Keratinocyte (primary cell): ENCODE measurements around the gene PARD3. TPM values are rescaled to one million over a fixed set of nuclear protein-coding genes. Genes with fewer than 3 reads are reported as not detected.

Source experiments
- DNase-seq: peaks from one replicate; pipeline ENCODE4 v3.0.0-alpha.2; 2011; ENCODE audit warnings: low read depth, missing footprints, low spot score
- FAIRE-seq: peaks from 2 replicates; lab custom pipeline; 2011; peaks lifted over from hg19 to GRCh38; lab: Jason Lieb, UNC
- H2AFZ ChIP-seq: 2 replicates; pipeline ENCODE4 v1.6.0; 2012; ENCODE audit warnings: low read length, control low read depth, inconsistent platforms; ENCODE audit not compliant: control insufficient read depth
- H3K27ac ChIP-seq: 2 replicates; pipeline ENCODE4 v1.5.1; 2011; ENCODE audit warnings: low read length; ENCODE audit not compliant: control insufficient read depth, insufficient read depth
- H3K27me3 ChIP-seq: 3 replicates; pipeline ENCODE4 v1.6.0; 2011; ENCODE audit warnings: low read length; ENCODE audit not compliant: control insufficient read depth, insufficient read depth; ENCODE audit errors: extremely low read depth
- H3K36me3 ChIP-seq, 2 experiments: 2 replicates in 1 of 2; 3 replicates in 1 of 2; pipeline ENCODE4 v1.5.1; 2011; ENCODE audit warnings: low read length in 2 of 2, mild to moderate bottlenecking in 1 of 2; ENCODE audit not compliant: control insufficient read depth in 2 of 2, insufficient read depth in 2 of 2; ENCODE audit errors: extremely low read depth in 1 of 2
- H3K4me1 ChIP-seq: 3 replicates; pipeline ENCODE4 v1.5.1; 2011; ENCODE audit warnings: low read length; ENCODE audit not compliant: control insufficient read depth, insufficient read depth; ENCODE audit errors: extremely low read depth
- H3K4me2 ChIP-seq: 3 replicates; pipeline ENCODE4 v1.6.0; 2011; ENCODE audit warnings: low read depth, low read length; ENCODE audit not compliant: control insufficient read depth, insufficient read depth; ENCODE audit errors: extremely low read depth
- H3K4me3 ChIP-seq, 3 experiments: fragments of 200-600 bp in 1 of 3; sonication (generic) in 1 of 3; 2 replicates in 2 of 3; 3 replicates in 1 of 3; pipeline ENCODE4 v1.5.1; 2011 to 2016; ENCODE audit warnings: low read length in 3 of 3, mild to moderate bottlenecking in 3 of 3, control low read depth in 2 of 3, inconsistent platforms in 1 of 3, low read depth in 1 of 3, mixed read lengths in 1 of 3, mixed run types in 1 of 3, moderate library complexity in 1 of 3; ENCODE audit not compliant: control insufficient read depth in 2 of 3, insufficient read depth in 2 of 3; ENCODE audit errors: extremely low read depth in 1 of 3
- H3K79me2 ChIP-seq: 2 replicates; pipeline ENCODE4 v1.6.0; 2012; ENCODE audit warnings: low read length; ENCODE audit not compliant: control insufficient read depth, insufficient read depth
- H3K9ac ChIP-seq: 3 replicates; pipeline ENCODE4 v1.6.0; 2011; ENCODE audit warnings: low read length; ENCODE audit not compliant: control insufficient read depth, insufficient read depth; ENCODE audit errors: extremely low read depth
- H3K9me1 ChIP-seq: 3 replicates; pipeline ENCODE4 v1.6.0; 2011; ENCODE audit warnings: low read length; ENCODE audit not compliant: control insufficient read depth, insufficient read depth; ENCODE audit errors: extremely low read depth
- H3K9me3 ChIP-seq: 2 replicates; pipeline ENCODE4 v1.5.1; 2012; ENCODE audit warnings: low read depth, low read length; ENCODE audit not compliant: control insufficient read depth
- H4K20me1 ChIP-seq: 3 replicates; pipeline ENCODE4 v1.6.0; 2011; ENCODE audit warnings: low read length; ENCODE audit not compliant: control insufficient read depth, insufficient read depth; ENCODE audit errors: extremely low read depth
- CTCF ChIP-seq, 3 experiments: IDR thresholded peaks in 1 of 3; conservative IDR thresholded peaks in 1 of 3; optimal IDR thresholded peaks in 1 of 3; 2 replicates in 2 of 3; 3 replicates in 1 of 3; pipeline versions ENCODE3 to v1.5.1; 2011; ENCODE audit warnings: low read length in 3 of 3, mild to moderate bottlenecking in 3 of 3, moderate library complexity in 2 of 3, control low read depth in 1 of 3, inconsistent platforms in 1 of 3; ENCODE audit not compliant: insufficient read depth in 2 of 3; ENCODE audit errors: extremely low read depth in 1 of 3
- EZH2 ChIP-seq: IDR thresholded peaks from one replicate; pipeline ENCODE4 v1.6.1; 2012; ENCODE audit warnings: inconsistent platforms, mild to moderate bottlenecking, low read length, moderate library complexity
- dilution Hi-C: fragments of 300-500 bp; cut with MboI; formaldehyde crosslinking; loops from one replicate; pipeline ENCODE4 v1.7.0; 2020; ENCODE audit warnings: low sequenced_read_pairs; ENCODE audit not compliant: extremely low pct_ligation_motif_present
- polyA plus RNA-seq, 5 experiments: library from polyadenylated mRNA; depleted of rRNA in 3 of 5; stranded (reverse) in 3 of 5; stranded (forward) in 1 of 5; unstranded in 1 of 5; fragments of >200 nt; gene quantifications; 1 replicate in 1 of 5; 2 replicates in 3 of 5; 3 replicates in 1 of 5; pipeline versions ENCODE4 v1.2.1 to v1.2.3, GENCODE V29; 2011 to 2012; ENCODE audit warnings: missing spikeins in 2 of 5, low read depth in 1 of 5, low replicate concordance in 1 of 5

PARD3 gene
- polyA plus RNA-seq, 1 donor (not counting 4 experiments of a cell fraction or from before 2014, with no cell fraction given), result 46.4 TPM

GRCh38 chr10:34168439-34168838, 646.7 kb downstream of the PARD3 start:
- peak overlapping the region in 1 of 3 experiments; percentile 3 for H3K4me3 ChIP-seq
- TF ChIP-seq CTCF (optimal IDR thresholded peaks at IDR 0.05 in 1 of 3, IDR thresholded peaks at IDR 0.05 in 1 of 3, conservative IDR thresholded peaks at IDR 0.05 in 1 of 3; ENCODE audit: extremely low read depth in 1 of 3, insufficient read depth in 2 of 3, low read length in 3 of 3) (no peak), EZH2 (no peak)
- no peaks in the 10 kb centered on the region for H3K79me2 ChIP-seq
- no peak overlapping the region for H3K27ac ChIP-seq
- no peak overlapping the region for H2AFZ ChIP-seq
- peaks cover 7% of the 10 kb centered on the region for H3K4me1 ChIP-seq
- no peaks in the 10 kb centered on the region for H3K36me3 ChIP-seq
- dilution Hi-C loops, result no loop called here
- no peaks in the 10 kb centered on the region for H3K9me3 ChIP-seq
- peak; percentile 70 for FAIRE-seq
- no peaks in the 10 kb centered on the region for H3K27me3 ChIP-seq
- DNase-seq, result no peak
- H3K9ac ChIP-seq, result no peak overlapping the region
- peak overlapping the region; percentile 37 for H3K4me2 ChIP-seq
- no peaks in the 10 kb centered on the region for H3K9me1 ChIP-seq
- no peaks in the 10 kb centered on the region for H4K20me1 ChIP-seq

- dilution Hi-C loops, result no loop called here
- H4K20me1 ChIP-seq, result no peaks in the 10 kb centered on the region
- FAIRE-seq, result no peak
Measured at GRCh38 chr10:34166823-34167222, 648.3 kb downstream of the PARD3 start.

More at GRCh38 chr10:34166823-34167222, 648.3 kb downstream of the PARD3 start:
- no peak for DNase-seq
- Histone ChIP-seq H2AFZ (no peak overlapping the region), H3K27ac (no peak overlapping the region), H3K9me3 (no peaks in the 10 kb centered on the region), H3K36me3 (no peaks in the 10 kb centered on the region), H3K4me3 (no peak overlapping the region), H3K9me1 (no peaks in the 10 kb centered on the region), H3K4me2 (no peak overlapping the region), H3K9ac (no peak overlapping the region), H3K4me1 (peaks cover 15% of the 10 kb centered on the region), H3K79me2 (no peaks in the 10 kb centered on the region), H3K27me3 (no peaks in the 10 kb centered on the region)
- TF ChIP-seq CTCF (optimal IDR thresholded peaks at IDR 0.05 in 1 of 3, IDR thresholded peaks at IDR 0.05 in 1 of 3, conservative IDR thresholded peaks at IDR 0.05 in 1 of 3; ENCODE audit: extremely low read depth in 1 of 3, insufficient read depth in 2 of 3, low read length in 3 of 3) (no peak), EZH2 (no peak)
